GM12891 (cell line): Measurements from ENCODE around the gene ZBTB14.

Experiments
- POLR2A ChIP-seq: IDR thresholded peaks from 2 replicates; pipeline ENCODE4 v1.6.1; 2011; ENCODE audit warnings: low read depth, low read length, control low read depth
- POLR2AphosphoS5 ChIP-seq: IDR thresholded peaks from 2 replicates; pipeline ENCODE4 v1.6.1; 2011; ENCODE audit warnings: low read depth, low read length, control low read depth
- SPI1 ChIP-seq: IDR thresholded peaks from 2 replicates; pipeline ENCODE4 v1.6.1; 2011; ENCODE audit warnings: low read depth, low read length, control low read depth
- TAF1 ChIP-seq: IDR thresholded peaks from 2 replicates; pipeline ENCODE4 v1.6.1; 2011; ENCODE audit warnings: low read depth, low read length, control low read depth

- TF ChIP-seq POLR2A (no peak), POLR2AphosphoS5 (no peak), TAF1 (no peak), SPI1 (no peak)
Measured at GRCh38 chr18:5315838-5316237, 20.3 kb upstream of the ZBTB14 start.
